Mesenchymal stem cell (in vitro differentiated cells and primary cell): ENCODE results near the gene CCL15.

Experiments used
- DNase-seq: peaks from one replicate; pipeline ENCODE4 v3.0.0-alpha.2; 2013
- H2AFZ ChIP-seq: one replicate; pipeline ENCODE4 v1.6.1; 2013; ENCODE audit warnings: low read depth, mild to moderate bottlenecking, control low read depth, inconsistent platforms, low read length, moderate library complexity
- H2AK5ac ChIP-seq: 2 replicates; pipeline ENCODE4 v1.6.1; 2013; ENCODE audit warnings: low read length, moderate library complexity, mild to moderate bottlenecking, inconsistent platforms; ENCODE audit not compliant: severe bottlenecking
- H2BK120ac ChIP-seq: one replicate; pipeline ENCODE4 v1.6.1; 2013; ENCODE audit warnings: low read depth, mild to moderate bottlenecking, inconsistent platforms, low read length, moderate library complexity
- H2BK12ac ChIP-seq, 2 experiments: one replicate each; pipeline ENCODE4 v1.6.1; 2013; ENCODE audit warnings: inconsistent platforms in 2 of 2, low read length in 2 of 2, mild to moderate bottlenecking in 2 of 2, moderate library complexity in 2 of 2, control low read depth in 1 of 2
- H2BK15ac ChIP-seq: one replicate; pipeline ENCODE4 v1.6.1; 2013; ENCODE audit warnings: mild to moderate bottlenecking, low read depth, inconsistent platforms; ENCODE audit not compliant: poor library complexity, severe bottlenecking
- H2BK5ac ChIP-seq: 2 replicates; pipeline ENCODE4 v1.6.1; 2013; ENCODE audit warnings: low read depth, mild to moderate bottlenecking, low read length, control low read depth, inconsistent platforms; ENCODE audit not compliant: poor library complexity, severe bottlenecking
- H3K14ac ChIP-seq, 2 experiments: one replicate each; pipeline ENCODE4 v1.6.1; 2013; ENCODE audit warnings: inconsistent platforms in 2 of 2, low read length in 2 of 2, control low read depth in 1 of 2, mild to moderate bottlenecking in 1 of 2, moderate library complexity in 1 of 2
- H3K18ac ChIP-seq, 2 experiments: one replicate each; pipeline ENCODE4 v1.6.1; 2013; ENCODE audit warnings: inconsistent platforms in 2 of 2, low read length in 2 of 2, control low read depth in 1 of 2, low read depth in 1 of 2, mild to moderate bottlenecking in 1 of 2
- H3K23ac ChIP-seq, 2 experiments: one replicate each; pipeline ENCODE4 v1.6.1; 2013; ENCODE audit warnings: inconsistent platforms in 2 of 2, low read length in 2 of 2, mild to moderate bottlenecking in 2 of 2, moderate library complexity in 2 of 2, control low read depth in 1 of 2
- H3K27ac ChIP-seq: 2 replicates; pipeline ENCODE4 v1.5.1; 2013; ENCODE audit warnings: mild to moderate bottlenecking, moderate library complexity, low read length, control low read depth, inconsistent platforms; ENCODE audit not compliant: poor library complexity, severe bottlenecking
- H3K27me3 ChIP-seq, 2 experiments: 2 replicates each; pipeline versions ENCODE4 v1.6.1 to v1.7.0; 2013; ENCODE audit warnings: low read length in 2 of 2, mild to moderate bottlenecking in 2 of 2, moderate library complexity in 2 of 2, control low read depth in 1 of 2, inconsistent platforms in 1 of 2; ENCODE audit not compliant: control insufficient read depth in 1 of 2, insufficient read depth in 1 of 2
- H3K36me3 ChIP-seq, 2 experiments: 2 replicates each; pipeline versions ENCODE4 v1.6.1 to v1.7.0; 2013; ENCODE audit warnings: low read length in 2 of 2, control low read depth in 1 of 2, inconsistent platforms in 1 of 2, low read depth in 1 of 2, mild to moderate bottlenecking in 1 of 2; ENCODE audit not compliant: insufficient read depth in 2 of 2, control insufficient read depth in 1 of 2
- H3K4ac ChIP-seq, 2 experiments: one replicate each; pipeline ENCODE4 v1.6.1; 2013; ENCODE audit warnings: inconsistent platforms in 2 of 2, low read length in 2 of 2, mild to moderate bottlenecking in 2 of 2, moderate library complexity in 2 of 2, control low read depth in 1 of 2, low read depth in 1 of 2
- H3K4me1 ChIP-seq: 2 replicates; pipeline ENCODE4 v1.6.1; 2013; ENCODE audit warnings: low read depth, low read length, control low read depth; ENCODE audit not compliant: control insufficient read depth, insufficient read depth
- H3K4me2 ChIP-seq: 2 replicates; pipeline ENCODE4 v1.6.1; 2013; ENCODE audit warnings: low read length, mild to moderate bottlenecking, inconsistent platforms; ENCODE audit not compliant: poor library complexity, severe bottlenecking
- H3K4me3 ChIP-seq, 2 experiments: 2 replicates each; pipeline versions ENCODE4 v1.5.1 to v1.7.0; 2013; ENCODE audit warnings: low read length in 2 of 2, mild to moderate bottlenecking in 2 of 2, control low read depth in 1 of 2, low read depth in 1 of 2; ENCODE audit not compliant: insufficient read depth in 1 of 2
- H3K79me1 ChIP-seq: replicated peaks from 2 replicates; pipeline ENCODE4 v1.6.1; 2013; ENCODE audit warnings: mild to moderate bottlenecking, control low read depth, low read length, inconsistent platforms; ENCODE audit not compliant: poor library complexity, severe bottlenecking
- H3K9ac ChIP-seq: 2 replicates; pipeline ENCODE4 v1.7.0; 2013; ENCODE audit warnings: mild to moderate bottlenecking, low read length, moderate library complexity
- H3K9me3 ChIP-seq: 2 replicates; pipeline ENCODE4 v1.7.0; 2013; ENCODE audit warnings: mild to moderate bottlenecking, low read length; ENCODE audit not compliant: control insufficient read depth
- H4K8ac ChIP-seq: one replicate; pipeline ENCODE4 v1.6.1; 2013; ENCODE audit warnings: inconsistent platforms, mild to moderate bottlenecking, low read length, moderate library complexity
- H4K91ac ChIP-seq: one replicate; pipeline ENCODE4 v1.6.1; 2013; ENCODE audit warnings: mild to moderate bottlenecking, low read length, inconsistent platforms
- WGBS: methylation state at CpG from one replicate; pipeline ENCODE4 v1.1.7; 2013; ENCODE audit warnings: mixed read lengths; 5-methylcytosine and 5-hydroxymethylcytosine counted together

CCL15 gene

GRCh38 chr17:35949401-35949800 lies 52.0 kb downstream of the CCL15 start:
- no peak for DNase-seq
- 88% methylated on average over 3 of the region's 3 CpGs for whole genome bisulfite sequencing
- no peak overlapping the region for H4K91ac ChIP-seq
- H2AFZ ChIP-seq, result no peak overlapping the region
- H3K4me2 ChIP-seq, result no peak overlapping the region
- no peaks in the 10 kb centered on the region for H3K79me1 ChIP-seq
- H3K27ac ChIP-seq, result no peak overlapping the region
- no peak overlapping the region for H2BK12ac ChIP-seq
- H2AK5ac ChIP-seq, result no peak overlapping the region
- H3K18ac ChIP-seq, result no peak overlapping the region
- H3K9ac ChIP-seq, result no peak overlapping the region
- no peaks in the 10 kb centered on the region for H3K9me3 ChIP-seq
- no peak overlapping the region for H2BK120ac ChIP-seq
- H3K4me3 ChIP-seq, result no peak overlapping the region
- no peak overlapping the region for H3K14ac ChIP-seq
- no peak overlapping the region for H3K23ac ChIP-seq
- peaks cover 5 to 23% of the 10 kb centered on the region in 2 experiments for H3K27me3 ChIP-seq
- no peak overlapping the region for H3K4ac ChIP-seq
- no peaks in the 10 kb centered on the region for H3K36me3 ChIP-seq
- H4K8ac ChIP-seq, result no peak overlapping the region
- peaks cover 3% of the 10 kb centered on the region for H3K4me1 ChIP-seq
- H2BK15ac ChIP-seq, result no peak overlapping the region
- no peak overlapping the region for H2BK5ac ChIP-seq

- H2BK12ac ChIP-seq, result no peak overlapping the region
- no peak overlapping the region for H3K4me3 ChIP-seq
- H3K18ac ChIP-seq, result no peak overlapping the region
- H3K9me3 ChIP-seq, result no peaks in the 10 kb centered on the region
- H3K4me1 ChIP-seq, result peaks cover 4% of the 10 kb centered on the region
- H2BK15ac ChIP-seq, result no peak overlapping the region
- no peak overlapping the region for H2BK120ac ChIP-seq
- H2AK5ac ChIP-seq, result no peak overlapping the region
- no peak overlapping the region for H3K4me2 ChIP-seq
- H3K14ac ChIP-seq, result no peak overlapping the region
- no peak overlapping the region for H4K8ac ChIP-seq
- H2BK5ac ChIP-seq, result no peak overlapping the region
- H3K9ac ChIP-seq, result no peak overlapping the region
- H3K36me3 ChIP-seq, result no peaks in the 10 kb centered on the region
- H3K27me3 ChIP-seq, result peaks cover 5 to 21% of the 10 kb centered on the region in 2 experiments
- no peak overlapping the region for H4K91ac ChIP-seq
- no peaks in the 10 kb centered on the region for H3K79me1 ChIP-seq
- H3K27ac ChIP-seq, result no peak overlapping the region
- H3K23ac ChIP-seq, result no peak overlapping the region
- no peak overlapping the region for H2AFZ ChIP-seq
- 92% methylated on average over 7 of the region's 7 CpGs for WGBS
- H3K4ac ChIP-seq, result no peak overlapping the region
- no peak for DNase-seq
These were observed 53.3 kb downstream of the CCL15 start for GRCh38 chr17:35948092-35948491.
